ENCODE results near the gene ZC3H7B.
"Not testable (repeated sequence)": the region's sequence is repeated elsewhere in the genome, so short reads cannot be mapped to it uniquely, and the experiment has no call there.

The ZC3H7B gene

GRCh38 chr22:41382610-41383009 is 81.3 kb downstream of the ZC3H7B start:
- DNase-seq (ENCODE audit: low spot score): no peak

GRCh38 chr22:41383085-41383484 is 81.8 kb downstream of the ZC3H7B start:
- no peak for DNase-seq (ENCODE audit: low spot score)

- DNase-seq (ENCODE audit: low spot score): no peak
Measured at GRCh38 chr22:41384128-41384527, 82.8 kb downstream of the ZC3H7B start.

- DNase-seq (ENCODE audit: low spot score): no peak
Measured at GRCh38 chr22:41387341-41387740, 86.0 kb downstream of the ZC3H7B start.

- no peak for DNase-seq (ENCODE audit: low spot score)
Measured at GRCh38 chr22:41394012-41394356, 92.7 kb downstream of the ZC3H7B start.

- no peak for DNase-seq (ENCODE audit: low spot score)
Measured at GRCh38 chr22:41395531-41396240, 94.4 kb downstream of the ZC3H7B start.

GRCh38 chr22:41397143-41397811 is 96.0 kb downstream of the ZC3H7B start:
- DNase-seq (ENCODE audit: low spot score): no peak

GRCh38 chr22:41398921-41399320 is 97.6 kb downstream of the ZC3H7B start:
- DNase-seq (ENCODE audit: low spot score): no peak

GRCh38 chr22:41401781-41402648 is 100.7 kb downstream of the ZC3H7B start:
- no peak for DNase-seq (ENCODE audit: low spot score)

GRCh38 chr22:41402851-41403250 is 101.5 kb downstream of the ZC3H7B start:
- not testable (repeated sequence) for DNase-seq (ENCODE audit: low spot score)

- DNase-seq (ENCODE audit: low spot score): peak; percentile 90
Measured at GRCh38 chr22:41403532-41404318, 102.4 kb downstream of the ZC3H7B start.

- no peak for DNase-seq (ENCODE audit: low spot score)
Measured at GRCh38 chr22:41405588-41405987, 104.3 kb downstream of the ZC3H7B start.

GRCh38 chr22:41406410-41406809 is 105.1 kb downstream of the ZC3H7B start:
- DNase-seq (ENCODE audit: low spot score): no peak

- no peak for DNase-seq (ENCODE audit: low spot score)
Measured at GRCh38 chr22:41407433-41407832, 106.1 kb downstream of the ZC3H7B start.

GRCh38 chr22:41408665-41409064 is 107.3 kb downstream of the ZC3H7B start:
- no peak for DNase-seq (ENCODE audit: low spot score)

All from CD4-positive, alpha-beta T cell treated with Interleukin-2 at 100 ng/mL for 4 hours (primary cell).